NCI-H1694 treated with DMSO at 0.1 percent for 48 hours (cell line): ENCODE measurements around the gene ALG12.

Experiments
- DNase-seq: peaks from one replicate; lab custom pipeline; 2025; lab: John Stamatoyannopoulos, UW

Gene ALG12

DNA sequence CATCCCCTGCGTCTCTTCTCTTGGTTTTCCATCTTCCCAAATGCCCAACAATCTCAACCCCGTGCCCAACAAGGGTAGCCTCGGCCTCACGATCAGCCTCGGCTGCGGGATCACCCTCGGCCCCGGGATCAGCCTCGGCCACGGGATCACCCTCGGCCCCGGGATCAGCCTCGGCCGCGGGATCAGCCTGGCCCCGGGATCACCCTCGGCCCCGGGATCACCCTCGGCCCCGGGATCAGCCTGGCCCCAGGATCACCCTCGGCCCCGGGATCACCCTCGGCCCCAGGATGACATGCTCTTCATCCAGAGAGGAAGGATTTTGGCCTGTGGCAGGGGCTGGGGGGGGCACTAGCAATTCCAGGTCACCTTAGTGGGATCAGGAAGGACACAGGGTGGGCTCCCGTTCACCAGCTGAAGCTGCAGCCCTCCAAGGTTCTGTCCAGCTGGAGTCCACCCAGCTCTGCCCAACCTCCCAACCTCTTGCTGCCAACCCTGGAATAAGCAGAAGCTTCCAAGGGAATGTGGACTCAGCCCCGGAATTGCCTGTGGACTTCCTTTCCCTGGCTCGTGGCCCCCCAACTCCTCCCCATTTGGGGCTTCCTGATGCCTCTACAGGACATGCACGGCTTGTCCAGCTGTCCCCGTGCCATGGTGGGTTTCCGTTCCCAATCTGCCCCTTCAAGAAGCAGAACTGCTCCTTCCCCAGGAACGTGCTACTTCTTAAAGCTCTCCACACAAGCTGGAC, 6.2 kb downstream of the ALG12 start:
- no peak for DNase-seq

- no peak for DNase-seq
Measured at GRCh38 chr22:49910229-49911155, 7.7 kb downstream of the ALG12 start.

DNA sequence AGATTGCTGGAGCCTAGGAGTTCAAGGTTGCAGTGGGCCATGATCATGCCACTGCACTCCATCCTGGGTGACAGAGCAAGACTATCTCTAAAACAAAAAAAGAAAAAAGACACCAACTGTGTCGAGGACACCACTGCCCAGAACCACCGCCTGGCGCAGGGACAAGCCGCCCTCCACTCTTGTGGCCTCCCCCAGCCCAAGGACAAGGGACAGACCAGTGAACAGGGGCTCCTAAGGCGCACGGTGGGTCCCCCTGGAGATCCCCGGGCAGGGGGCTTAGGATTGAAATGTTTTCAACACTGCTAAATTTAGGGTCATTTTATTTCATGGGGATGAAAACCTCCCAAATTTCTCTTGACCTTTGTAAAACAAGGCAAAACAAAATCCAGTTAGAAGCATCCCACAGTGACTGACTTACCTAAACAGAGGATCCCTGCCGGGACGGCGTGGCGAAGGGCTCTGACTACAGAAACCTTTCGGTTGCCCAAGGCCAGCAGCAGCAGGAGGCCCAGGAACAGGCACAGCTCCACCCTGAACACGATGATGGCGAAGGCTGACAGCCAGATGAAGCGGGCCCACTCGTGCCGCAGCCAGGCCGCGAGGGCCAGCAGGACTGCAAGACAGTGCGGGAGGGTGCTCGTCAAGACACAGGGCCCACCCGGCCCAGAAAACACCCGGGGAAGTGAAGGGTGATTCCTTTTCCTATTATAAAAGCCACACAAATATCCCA, 8.6 kb downstream of the ALG12 start:
- no peak for DNase-seq

- no peak for DNase-seq
Measured at GRCh38 chr22:49907807-49908206, 10.4 kb downstream of the ALG12 start.

- DNase-seq = no peak
Measured at GRCh38 chr22:49906799-49907290, 11.4 kb downstream of the ALG12 start.

DNA sequence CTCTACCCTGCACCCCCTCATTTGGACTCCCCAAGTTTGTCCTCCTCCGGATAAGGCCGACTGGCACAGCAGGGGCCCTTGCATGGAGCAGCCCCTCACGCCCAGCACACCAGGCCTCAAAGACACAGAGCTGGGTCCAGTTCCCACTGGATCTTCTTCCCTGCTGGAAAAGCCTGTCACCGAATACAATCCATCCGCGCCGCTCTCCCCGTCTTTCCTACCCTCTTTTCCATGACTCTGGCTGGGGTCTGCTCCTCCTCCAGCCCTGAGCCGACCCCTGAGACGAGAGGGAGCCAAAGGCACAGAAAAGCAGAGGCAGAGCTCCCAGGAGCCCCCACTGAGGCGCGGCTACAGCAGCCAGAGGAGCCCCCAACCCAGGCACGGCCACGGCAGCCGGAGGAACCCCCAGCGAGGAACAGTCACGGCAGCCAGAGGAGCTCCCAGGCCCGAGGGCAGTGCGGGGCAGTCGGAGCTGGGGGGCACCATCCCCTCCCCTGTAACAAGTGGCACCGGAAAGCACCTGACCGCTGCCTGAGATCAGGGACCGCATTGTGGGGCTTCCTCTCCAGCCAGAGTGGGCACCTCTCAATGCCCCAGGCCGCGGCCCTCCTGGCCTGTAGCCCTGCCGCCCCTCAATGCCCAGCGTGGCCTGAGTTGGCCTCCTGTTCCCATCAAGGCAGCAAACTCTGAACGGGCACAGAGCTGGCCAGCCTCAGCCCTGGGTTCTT, 12.0 kb downstream of the ALG12 start:
- no peak for DNase-seq

DNA sequence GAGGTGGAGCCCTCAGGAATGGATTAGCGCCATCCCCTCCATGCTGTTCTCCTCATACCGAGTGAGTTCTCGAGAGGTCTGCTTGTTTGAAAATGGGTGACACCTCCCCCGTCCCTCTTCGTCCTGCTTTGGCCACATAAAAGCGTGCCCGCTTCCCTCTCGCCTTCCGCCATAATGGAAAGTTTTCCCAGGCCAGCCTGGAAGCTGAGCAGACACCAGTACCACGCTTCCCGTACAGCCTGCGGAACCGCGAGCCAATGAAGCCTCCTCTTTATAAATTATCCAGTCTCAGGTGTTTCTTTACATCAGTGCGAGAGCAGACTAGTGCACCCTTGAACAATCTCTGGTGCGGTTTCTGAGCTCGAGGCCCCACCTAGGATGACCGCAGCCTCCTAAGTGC, 12.8 kb downstream of the ALG12 start:
- no peak for DNase-seq

DNA sequence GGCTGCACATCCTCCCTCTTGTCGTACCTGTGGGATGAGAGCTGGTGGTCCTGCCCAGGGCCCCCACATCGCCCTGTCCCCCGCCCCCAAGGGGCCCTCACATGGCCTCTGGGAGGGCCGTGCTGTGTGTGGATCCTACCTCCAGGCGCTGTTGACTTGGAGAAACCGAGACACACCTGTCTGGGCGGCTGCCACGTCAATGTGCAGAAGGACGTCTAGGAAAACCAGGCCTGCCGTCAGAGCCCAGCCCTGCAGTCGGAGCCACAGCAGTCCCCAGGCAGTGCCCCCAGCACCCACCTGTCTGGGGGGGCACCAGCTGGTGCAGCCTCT, 14.2 kb downstream of the ALG12 start:
- no peak for DNase-seq

- DNase-seq = no peak
Measured at GRCh38 chr22:49903322-49904039, 14.8 kb downstream of the ALG12 start.

- DNase-seq = no peak
Measured at GRCh38 chr22:49901457-49901856, 16.8 kb downstream of the ALG12 start.

DNA sequence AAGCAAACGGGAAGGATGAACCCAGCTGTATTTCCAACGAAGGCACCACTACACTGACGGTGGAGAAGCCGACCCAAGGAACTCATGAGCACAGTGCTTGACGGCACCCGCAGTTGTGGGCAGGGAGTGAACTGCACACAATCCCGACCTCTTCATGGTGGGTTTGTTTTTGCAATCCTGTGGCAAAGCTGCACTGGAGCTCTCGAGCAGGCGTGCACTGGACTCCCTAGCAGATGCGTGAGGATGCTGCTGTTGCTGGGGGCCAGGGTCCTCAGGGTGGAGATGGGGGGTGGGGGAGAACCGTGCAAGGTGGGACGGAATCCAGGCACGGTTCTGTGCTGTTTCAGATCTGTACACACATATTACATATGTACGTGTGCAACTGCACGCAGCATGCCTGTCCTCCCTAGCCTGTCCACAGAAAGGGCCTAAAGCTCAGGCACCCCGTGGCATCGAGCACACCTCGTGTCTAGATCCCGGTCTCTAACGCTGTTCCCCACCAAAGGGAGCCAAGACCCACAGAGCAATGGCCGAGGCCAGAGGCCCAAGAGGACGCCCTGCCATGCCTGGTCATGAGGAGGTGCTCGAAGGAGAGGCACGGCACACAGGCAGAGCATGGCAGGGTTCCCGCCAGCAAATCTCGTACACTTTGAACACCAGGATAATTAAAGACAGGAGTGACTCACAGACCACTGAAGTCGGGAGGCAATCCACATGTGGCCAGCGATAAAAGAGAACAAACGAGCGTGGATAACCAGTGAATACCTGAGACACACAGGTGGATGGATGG, 17.6 kb downstream of the ALG12 start:
- DNase-seq = peak; percentile 19

DNA sequence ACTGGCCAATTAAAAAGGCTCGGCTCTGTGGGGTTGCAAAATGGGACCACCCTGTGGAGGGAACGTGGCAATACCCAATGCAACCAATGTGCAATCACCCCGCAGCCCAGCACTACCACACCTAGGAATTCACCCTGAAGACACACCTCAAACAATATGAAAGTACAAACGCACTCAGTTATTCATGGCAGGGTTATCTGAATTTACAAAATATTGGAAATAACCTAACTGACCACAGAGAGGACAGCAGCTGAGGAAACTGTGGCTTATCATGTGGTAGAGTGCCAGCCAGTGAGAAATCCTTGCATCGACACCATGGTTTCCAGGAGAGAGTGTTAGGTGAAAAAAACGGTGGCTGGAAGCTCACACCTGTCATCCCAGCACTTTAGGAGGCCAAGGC, 18.7 kb downstream of the ALG12 start:
- no peak for DNase-seq

DNA sequence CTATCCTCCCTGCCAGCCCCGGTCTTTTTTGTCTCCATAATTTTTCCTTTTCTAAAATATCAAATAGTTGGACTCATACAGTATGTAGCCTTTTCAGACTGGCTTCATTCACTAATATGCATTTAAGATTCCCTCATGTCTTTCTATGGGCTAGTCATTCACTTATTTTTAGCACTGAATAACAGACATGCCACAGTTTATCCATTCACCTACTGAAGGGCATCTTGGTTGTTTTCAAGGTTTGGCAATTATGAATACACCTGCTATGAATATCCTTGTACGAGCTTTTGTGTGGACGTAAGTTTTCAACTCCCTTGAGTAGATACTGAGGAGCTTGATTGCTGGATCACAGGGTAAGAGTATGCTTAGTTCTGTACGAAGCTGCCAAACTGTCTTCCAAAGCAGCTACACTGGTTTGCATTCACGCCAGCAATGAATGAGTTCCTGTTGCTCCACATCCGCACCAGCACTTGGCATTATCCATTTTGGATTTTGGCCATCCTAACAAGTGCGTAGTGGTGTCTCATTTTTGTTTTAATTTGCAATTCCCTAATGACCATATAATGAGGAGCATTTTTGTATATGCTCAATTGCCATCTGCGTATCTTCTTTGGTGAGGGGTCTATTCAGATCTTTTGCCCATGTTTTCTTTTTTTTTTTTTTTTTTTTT, 21.1 kb downstream of the ALG12 start:
- no peak for DNase-seq

- DNase-seq = no peak
Measured at GRCh38 chr22:49896201-49896600, 22.0 kb downstream of the ALG12 start.

DNA sequence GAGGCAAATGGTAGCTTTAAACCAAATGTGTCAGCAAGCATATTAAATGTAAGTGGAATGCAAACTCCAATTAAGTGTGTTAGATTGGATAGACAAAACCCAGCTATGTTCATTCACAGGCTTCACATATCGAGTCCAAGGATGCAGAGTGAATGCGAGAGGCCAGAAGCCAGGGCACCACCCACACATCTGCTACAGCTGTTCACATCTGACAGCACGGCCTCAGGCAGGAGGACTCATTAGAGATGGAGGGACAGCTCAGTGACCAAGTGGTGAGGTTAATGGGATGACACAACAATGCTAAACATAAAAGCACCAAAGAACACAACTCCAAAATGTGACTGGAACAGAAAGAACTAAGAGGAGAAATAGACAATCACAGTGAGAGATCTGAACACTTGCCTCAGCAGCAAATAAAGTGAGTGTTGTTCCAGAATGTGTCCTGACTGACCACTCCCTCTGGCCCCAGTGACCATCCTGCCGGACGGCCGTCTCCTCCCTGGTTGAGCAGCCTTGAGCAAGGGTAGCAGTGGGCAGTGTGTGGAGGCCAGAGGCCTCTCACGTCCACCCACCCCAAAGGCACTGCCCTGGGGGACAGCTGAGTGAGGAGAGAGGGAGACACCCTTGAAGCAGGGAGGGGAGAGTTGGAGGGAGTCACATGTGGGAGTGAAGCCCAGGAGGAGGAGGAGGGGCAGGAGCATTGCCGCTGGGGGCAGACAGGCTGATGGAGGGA, 23.8 kb downstream of the ALG12 start:
- no peak for DNase-seq

- DNase-seq = no peak
Measured at GRCh38 chr22:49893025-49893424, 25.2 kb downstream of the ALG12 start.

GRCh38 chr22:49892226-49892899, 25.9 kb downstream of the ALG12 start:
- peak; percentile 30 for DNase-seq

- no peak for DNase-seq
Measured at GRCh38 chr22:49889071-49889470, 29.2 kb downstream of the ALG12 start.

DNA sequence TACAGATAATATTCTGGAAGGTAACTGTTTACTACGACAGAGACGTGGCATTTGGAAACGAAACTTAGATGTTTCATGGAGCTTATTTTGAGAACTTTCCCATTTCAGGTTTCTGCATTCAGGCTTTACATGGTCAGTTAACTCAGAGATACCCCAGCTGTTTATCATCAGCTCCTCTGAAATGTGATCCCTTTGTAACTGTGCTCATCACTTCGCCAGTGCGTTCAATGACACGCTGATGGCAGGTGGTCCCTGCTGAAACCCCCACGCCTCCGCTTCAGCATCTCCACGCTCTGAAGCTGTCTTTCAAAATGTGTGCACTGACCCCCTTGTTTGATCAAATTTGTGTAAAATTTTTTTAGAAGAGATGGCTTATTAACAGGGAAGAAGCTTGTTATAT, 30.5 kb downstream of the ALG12 start:
- no peak for DNase-seq
